Panc1 (cell line): Measurements from ENCODE around the gene KDM7A. TPM values are rescaled to one million over a fixed set of nuclear protein-coding genes. Genes with fewer than 3 reads are reported as not detected.

Source experiments
- ATAC-seq: fragments of 200-7000 bp; cut with Tn5 transposase; 2 replicates; pipeline ENCODE4 v1.9.1; 2020; ENCODE audit warnings: mild to moderate bottlenecking, moderate library complexity
- BruUV-seq: library from RNA; stranded (reverse); fragments of 400-500 nt; replicated peaks from 2 replicates; lab custom pipeline; 2021; lab: Mats Ljungman, UMichigan
- CTCF ChIA-PET: fragments of 300-600 bp; sonication (Branson Sonifier 250); formaldehyde crosslinking; loops from one replicate; lab custom pipeline; 2022; ENCODE audit warnings: antibody characterized with exemption; lab: Charles Lee
- POLR2A ChIA-PET: fragments of 300-600 bp; sonication (Branson Sonifier 250); formaldehyde crosslinking; loops from one replicate; lab custom pipeline; 2022; ENCODE audit warnings: antibody characterized with exemption; lab: Charles Lee
- DNase-seq: peaks from one replicate; pipeline ENCODE4 v3.0.0-alpha.2; 2010; ENCODE audit warnings: low read depth, low spot score
- H3K27ac ChIP-seq: 2 replicates; pipeline ENCODE4 v1.5.1; 2011; ENCODE audit warnings: mild to moderate bottlenecking, low read length, inconsistent platforms
- H3K27me3 ChIP-seq: fragments of 200-500 bp; sonication (Bioruptor generic); 2 replicates; pipeline ENCODE4 v1.6.0; 2014; ENCODE audit warnings: low read length, inconsistent platforms; ENCODE audit not compliant: control insufficient read depth, insufficient read depth
- H3K36me3 ChIP-seq: fragments of 200-500 bp; sonication (Bioruptor generic); 2 replicates; pipeline ENCODE4 v1.5.1; 2014; ENCODE audit warnings: inconsistent platforms, mild to moderate bottlenecking, low read length, moderate library complexity; ENCODE audit not compliant: control insufficient read depth, insufficient read depth
- H3K4me1 ChIP-seq: 2 replicates; pipeline ENCODE4 v1.5.1; 2011; ENCODE audit warnings: inconsistent platforms, mild to moderate bottlenecking, low read length, moderate library complexity; ENCODE audit not compliant: control insufficient read depth, insufficient read depth
- H3K4me3 ChIP-seq, 2 experiments: 2 replicates each; pipeline ENCODE4 v1.5.1; 2011 to 2012; ENCODE audit warnings: low read depth in 2 of 2, low read length in 2 of 2, mild to moderate bottlenecking in 2 of 2, inconsistent platforms in 1 of 2, moderate library complexity in 1 of 2
- H3K9me3 ChIP-seq: fragments of 200-500 bp; sonication (Bioruptor generic); 2 replicates; pipeline ENCODE4 v1.5.1; 2014; ENCODE audit warnings: low read depth, mild to moderate bottlenecking, inconsistent platforms, low read length, moderate library complexity; ENCODE audit not compliant: control insufficient read depth, insufficient read depth
- CTCF ChIP-seq: fragments of 450-650 bp; IDR thresholded peaks from 2 replicates; pipeline ENCODE4 v1.5.1; 2017; ENCODE audit warnings: mild to moderate bottlenecking
- POLR2AphosphoS5 ChIP-seq: IDR thresholded peaks from 2 replicates; pipeline ENCODE4 v1.6.1; 2012; ENCODE audit warnings: mild to moderate bottlenecking, low read depth, low read length, moderate library complexity
- REST ChIP-seq, 2 experiments: IDR thresholded peaks; 2 replicates each; pipeline ENCODE4 v1.6.1; 2011 to 2012; ENCODE audit warnings: low read depth in 2 of 2, control low read depth in 1 of 2, low read length in 1 of 2, mild to moderate bottlenecking in 1 of 2, moderate library complexity in 1 of 2; ENCODE audit not compliant: insufficient read depth in 1 of 2
- SIN3A ChIP-seq: IDR thresholded peaks from 2 replicates; pipeline ENCODE4 v1.6.1; 2012; ENCODE audit warnings: low read depth, mild to moderate bottlenecking, low read length, moderate library complexity, borderline replicate concordance; ENCODE audit not compliant: insufficient read depth
- TCF7L2 ChIP-seq: IDR thresholded peaks from 2 replicates; pipeline ENCODE4 v1.6.1; 2011; ENCODE audit warnings: mild to moderate bottlenecking, low read depth, low read length, inconsistent platforms
- in situ Hi-C: cut with HindIII; loops from 2 replicates; pipeline ENCODE4 v1.10.0; 2016; ENCODE audit warnings: low sequenced_read_pairs, low pct_unique_long_range_greater_than_20kb
- intact Hi-C: fragments of 100-400 bp; cut with micrococcal nuclease; formaldehyde crosslinking; loops from one replicate; pipeline ENCODE4 v1.10.0; 2022; ENCODE audit not compliant: unreplicated experiment
- total RNA-seq: library from RNA; stranded (reverse); gene quantifications from one replicate; pipeline ENCODE4 v1.2.1, GENCODE V29; 2021; ENCODE audit not compliant: unreplicated experiment

The KDM7A gene
- total RNA-seq, 1 experiment from 2014 or later, result 3.6 TPM

- in situ Hi-C loops, result no loop called here
- no peaks in the 10 kb centered on the region for H3K27me3 ChIP-seq
- intact Hi-C loops, result no loop called here
- H3K4me3 ChIP-seq, result no peak overlapping the region
- H3K4me1 ChIP-seq, result no peaks in the 10 kb centered on the region; the same call in 1 of the 2 replicates
- no peak overlapping the region for H3K27ac ChIP-seq
- no TSS peak for BruUV-seq
- TF ChIP-seq CTCF (no peak), POLR2AphosphoS5 (no peak), REST (IDR thresholded peaks at IDR 0.05; ENCODE audit: insufficient read depth in 1 of 2, low read depth in 2 of 2, low read length in 1 of 2) (no peak), TCF7L2 (no peak), SIN3A (no peak)
- H3K36me3 ChIP-seq, result peaks cover 4% of the 10 kb centered on the region
- ChIA-PET CTCF (no interaction called here), POLR2A (no interaction called here)
- DNase-seq, result no peak
- no peak for ATAC-seq
- H3K9me3 ChIP-seq, result no peaks in the 10 kb centered on the region
Observed at GRCh38 chr7:140051820-140052219, 125.0 kb downstream of the KDM7A start.

- intact Hi-C loops, result no loop called here
- POLR2A ChIA-PET, result no interaction called here
Observed at GRCh38 chr7:140050100-140050499, 126.7 kb downstream of the KDM7A start.

More at GRCh38 chr7:140050100-140050499, 126.7 kb downstream of the KDM7A start:
- in situ Hi-C loops, result no loop called here
- Histone ChIP-seq H3K27me3 (no peaks in the 10 kb centered on the region), H3K27ac (no peak overlapping the region), H3K36me3 (peaks cover 4% of the 10 kb centered on the region), H3K4me3 (no peak overlapping the region), H3K4me1 (no peaks in the 10 kb centered on the region; the same call in 1 of the 2 replicates), H3K9me3 (no peaks in the 10 kb centered on the region)
- TF ChIP-seq CTCF, result no peak
- no peak for TF ChIP-seq TCF7L2
- no peak for TF ChIP-seq REST (IDR thresholded peaks at IDR 0.05; ENCODE audit: insufficient read depth in 1 of 2, low read depth in 2 of 2, low read length in 1 of 2)
- TF ChIP-seq SIN3A, result no peak
- TF ChIP-seq POLR2AphosphoS5, result no peak
- CTCF ChIA-PET, result no interaction called here
- no peak for DNase-seq
- BruUV-seq, result no TSS peak
- no peak for ATAC-seq
